ENCODE data around the gene TAMALIN.

Gene TAMALIN

DNA sequence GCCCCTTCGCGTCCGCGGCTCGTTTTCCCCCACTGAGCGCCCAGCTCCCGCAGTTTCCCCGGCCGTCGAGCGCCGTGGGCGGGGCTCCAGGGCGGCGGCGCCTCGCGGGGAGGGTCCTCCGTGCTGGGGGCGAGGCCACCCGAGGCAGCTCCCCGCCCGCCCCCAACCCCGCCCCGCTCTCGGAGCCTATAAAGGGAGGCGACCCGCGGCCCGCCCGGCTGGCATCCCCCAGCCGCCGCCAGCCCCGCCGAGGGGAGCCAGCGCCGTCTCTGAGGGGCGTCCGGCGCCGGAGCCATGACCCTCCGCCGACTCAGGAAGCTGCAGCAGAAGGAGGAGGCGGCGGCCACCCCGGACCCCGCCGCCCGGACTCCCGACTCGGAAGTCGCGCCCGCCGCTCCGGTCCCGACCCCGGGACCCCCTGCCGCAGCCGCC lies at the start of gene TAMALIN:
Gene TAMALIN, plus strand, starts transcription at position 221 of the 432 bp plus-strand sequence. Its CDS starts 74 bp downstream, at position 295.
- Histone ChIP-seq H3K4me1 (ENCODE audit: control insufficient read depth in 5 of 5, insufficient read depth in 5 of 5, low read length in 5 of 5) (peaks cover 1 to 64% (median 50%) of the 10 kb centered on the region in 5 donors), H3K27ac (ENCODE audit: low read depth, low read length) (peak within 1 kb of the TSS; percentile 85), H3K9ac (ENCODE audit: low read length in 5 of 5) (peak within 1 kb of the TSS; percentile 34 to 92 (median 67)), H3K27me3 (ENCODE audit: control insufficient read depth in 5 of 5, insufficient read depth in 4 of 5, low read length in 5 of 5) (peaks cover 2 to 28% (median 12%) of the 10 kb centered on the region in 5 donors), H3K4me3 (ENCODE audit: low read depth in 1 of 5, low read length in 5 of 5) (peak within 1 kb of the TSS in 4 of 5 donors; percentile 66 to 94 (median 80)), H3K36me3 (ENCODE audit: control insufficient read depth in 5 of 5, insufficient read depth in 5 of 5, low read length in 5 of 5) (peaks cover 0 to 17% (median 11%) of the 10 kb centered on the region in 5 donors), H3K9me3 (ENCODE audit: control insufficient read depth in 5 of 5, low read length in 5 of 5) (no peaks in the 10 kb centered on the region)

- H3K4me1 ChIP-seq (ENCODE audit: control insufficient read depth in 5 of 5, insufficient read depth in 5 of 5, low read length in 5 of 5), result peaks cover 13 to 64% (median 46%) of the 10 kb centered on the region in 5 donors
- H3K27ac ChIP-seq (ENCODE audit: low read depth, low read length), result no peak overlapping the region
- no peak overlapping the region for H3K4me3 ChIP-seq (ENCODE audit: low read depth in 1 of 5, low read length in 5 of 5)
- peaks cover 0 to 8% (median 4%) of the 10 kb centered on the region in 5 donors for H3K36me3 ChIP-seq (ENCODE audit: control insufficient read depth in 5 of 5, insufficient read depth in 5 of 5, low read length in 5 of 5)
- no peaks in the 10 kb centered on the region for H3K9me3 ChIP-seq (ENCODE audit: control insufficient read depth in 5 of 5, low read length in 5 of 5)
- no peaks in the 10 kb centered on the region for H3K27me3 ChIP-seq (ENCODE audit: control insufficient read depth in 5 of 5, insufficient read depth in 4 of 5, low read length in 5 of 5)
- no peak overlapping the region for H3K9ac ChIP-seq (ENCODE audit: low read length in 5 of 5)
Observed at GRCh38 chr12:51958542-51958941, 48.2 kb upstream of the TAMALIN start.

- Histone ChIP-seq H3K36me3 (ENCODE audit: control insufficient read depth in 5 of 5, insufficient read depth in 5 of 5, low read length in 5 of 5) (peaks cover 0 to 8% (median 4%) of the 10 kb centered on the region in 5 donors), H3K27ac (ENCODE audit: low read depth, low read length) (peak overlapping the region; percentile 15), H3K4me1 (ENCODE audit: control insufficient read depth in 5 of 5, insufficient read depth in 5 of 5, low read length in 5 of 5) (peaks cover 13 to 57% (median 40%) of the 10 kb centered on the region in 5 donors), H3K9me3 (ENCODE audit: control insufficient read depth in 5 of 5, low read length in 5 of 5) (no peaks in the 10 kb centered on the region), H3K27me3 (ENCODE audit: control insufficient read depth in 5 of 5, insufficient read depth in 4 of 5, low read length in 5 of 5) (no peaks in the 10 kb centered on the region), H3K9ac (ENCODE audit: low read length in 5 of 5) (peak overlapping the region in 1 of 5 donors; percentile 65), H3K4me3 (ENCODE audit: low read depth in 1 of 5, low read length in 5 of 5) (peak overlapping the region in 4 of 5 donors; percentile 3 to 56 (median 20))
Observed at GRCh38 chr12:51959211-51959610, 47.5 kb upstream of the TAMALIN start.

DNA sequence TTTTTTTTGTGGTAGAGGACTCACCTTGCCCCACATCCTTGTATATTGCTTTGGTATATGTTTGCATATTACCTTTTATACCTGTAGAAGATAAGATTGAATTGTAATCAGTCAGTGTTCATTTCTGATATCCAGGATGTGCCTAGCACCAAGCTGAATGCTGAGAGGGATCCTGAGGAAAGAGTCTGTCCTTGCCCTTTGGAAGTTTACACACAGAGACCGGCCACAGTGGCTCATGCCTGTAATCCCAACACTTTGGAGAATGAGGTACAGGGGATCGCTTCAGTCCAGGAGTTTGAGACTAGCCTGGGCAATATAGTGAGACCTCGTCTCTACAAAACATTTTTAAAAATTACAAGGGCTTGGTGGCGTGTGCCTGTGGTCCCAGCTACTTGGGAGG lies 46.8 kb upstream of the TAMALIN start:
- H3K27ac ChIP-seq (ENCODE audit: low read depth, low read length), result no peak overlapping the region
- H3K4me1 ChIP-seq (ENCODE audit: control insufficient read depth in 5 of 5, insufficient read depth in 5 of 5, low read length in 5 of 5), result peaks cover 13 to 50% (median 33%) of the 10 kb centered on the region in 5 donors

DNA sequence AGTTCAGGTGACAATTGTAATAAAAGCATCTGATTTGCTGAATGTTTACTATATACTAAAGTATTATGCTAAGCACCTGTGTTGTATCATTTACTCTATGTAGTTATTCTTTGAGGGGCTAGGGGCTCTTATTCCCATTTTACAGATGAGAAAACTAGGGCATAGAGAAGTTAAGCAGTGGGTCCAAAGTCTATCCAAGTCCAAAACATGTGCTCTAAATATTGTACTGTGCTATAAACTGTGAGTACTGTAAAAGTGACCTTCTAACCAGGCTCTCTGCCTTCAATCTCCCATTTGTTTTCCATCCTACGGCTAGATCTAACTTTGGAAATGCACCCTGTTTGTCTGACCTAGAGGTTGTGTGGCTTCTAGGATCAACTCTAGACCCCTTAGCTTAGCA lies 46.3 kb upstream of the TAMALIN start:
- Histone ChIP-seq H3K27ac (ENCODE audit: low read depth, low read length) (no peak overlapping the region), H3K36me3 (ENCODE audit: control insufficient read depth in 5 of 5, insufficient read depth in 5 of 5, low read length in 5 of 5) (peaks cover 0 to 8% (median 4%) of the 10 kb centered on the region in 5 donors), H3K4me1 (ENCODE audit: control insufficient read depth in 5 of 5, insufficient read depth in 5 of 5, low read length in 5 of 5) (peaks cover 11 to 44% (median 28%) of the 10 kb centered on the region in 5 donors), H3K9ac (ENCODE audit: low read length in 5 of 5) (no peak overlapping the region), H3K4me3 (ENCODE audit: low read depth in 1 of 5, low read length in 5 of 5) (no peak overlapping the region), H3K9me3 (ENCODE audit: control insufficient read depth in 5 of 5, low read length in 5 of 5) (no peaks in the 10 kb centered on the region), H3K27me3 (ENCODE audit: control insufficient read depth in 5 of 5, insufficient read depth in 4 of 5, low read length in 5 of 5) (no peaks in the 10 kb centered on the region)

More for the DNA sequence above, 46.8 kb upstream of the TAMALIN start:
- Histone ChIP-seq H3K9ac (ENCODE audit: low read length in 5 of 5) (no peak overlapping the region), H3K9me3 (ENCODE audit: control insufficient read depth in 5 of 5, low read length in 5 of 5) (no peaks in the 10 kb centered on the region), H3K27me3 (ENCODE audit: control insufficient read depth in 5 of 5, insufficient read depth in 4 of 5, low read length in 5 of 5) (no peaks in the 10 kb centered on the region), H3K4me3 (ENCODE audit: low read depth in 1 of 5, low read length in 5 of 5) (no peak overlapping the region), H3K36me3 (ENCODE audit: control insufficient read depth in 5 of 5, insufficient read depth in 5 of 5, low read length in 5 of 5) (peaks cover 0 to 8% (median 4%) of the 10 kb centered on the region in 5 donors)

DNA sequence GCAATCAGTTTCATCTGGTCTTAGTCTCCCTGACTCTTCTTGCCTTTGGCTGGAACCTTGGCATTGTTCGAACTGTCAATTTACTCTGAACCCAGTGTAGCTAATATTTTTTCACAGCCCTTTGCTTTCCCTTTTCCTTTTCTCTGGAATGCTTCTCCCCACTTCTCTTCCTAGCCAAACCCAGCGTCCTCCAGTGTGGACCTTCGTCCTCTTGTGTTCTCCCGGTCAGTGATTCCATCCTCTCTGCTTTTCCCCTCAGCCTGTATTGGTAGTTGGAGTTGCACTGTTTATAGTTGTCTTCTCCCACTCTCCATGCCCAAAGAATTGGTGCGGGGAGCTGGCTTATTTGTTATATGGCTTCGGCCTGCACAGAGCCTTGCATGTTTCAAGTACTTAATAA lies 45.9 kb upstream of the TAMALIN start:
- Histone ChIP-seq H3K9me3 (ENCODE audit: control insufficient read depth in 5 of 5, low read length in 5 of 5) (no peaks in the 10 kb centered on the region), H3K9ac (ENCODE audit: low read length in 5 of 5) (no peak overlapping the region), H3K27ac (ENCODE audit: low read depth, low read length) (no peak overlapping the region), H3K36me3 (ENCODE audit: control insufficient read depth in 5 of 5, insufficient read depth in 5 of 5, low read length in 5 of 5) (peaks cover 0 to 8% (median 4%) of the 10 kb centered on the region in 5 donors), H3K4me1 (ENCODE audit: control insufficient read depth in 5 of 5, insufficient read depth in 5 of 5, low read length in 5 of 5) (peaks cover 8 to 40% (median 25%) of the 10 kb centered on the region in 5 donors), H3K4me3 (ENCODE audit: low read depth in 1 of 5, low read length in 5 of 5) (no peak overlapping the region), H3K27me3 (ENCODE audit: control insufficient read depth in 5 of 5, insufficient read depth in 4 of 5, low read length in 5 of 5) (no peaks in the 10 kb centered on the region)

DNA sequence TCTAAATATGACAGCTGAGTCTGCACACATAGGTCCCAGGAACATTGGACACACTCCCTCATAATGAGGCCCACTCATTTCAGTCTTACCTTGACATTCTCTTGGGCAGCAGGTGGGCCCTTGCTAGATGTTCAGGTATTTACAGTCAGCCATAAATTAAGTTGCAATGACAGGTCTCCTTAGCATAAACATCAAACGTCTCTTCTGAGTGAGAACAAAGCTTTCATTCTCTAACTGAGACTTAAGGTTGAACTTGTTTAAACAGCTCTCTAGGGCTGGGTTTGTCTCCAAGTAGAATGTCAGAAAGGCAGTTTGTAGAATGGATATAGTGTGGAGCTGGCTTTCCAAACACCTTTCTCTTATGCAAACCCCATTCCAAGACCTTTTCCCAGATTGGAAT lies 44.9 kb upstream of the TAMALIN start:
- no peaks in the 10 kb centered on the region for H3K27me3 ChIP-seq (ENCODE audit: control insufficient read depth in 5 of 5, insufficient read depth in 4 of 5, low read length in 5 of 5)
- H3K36me3 ChIP-seq (ENCODE audit: control insufficient read depth in 5 of 5, insufficient read depth in 5 of 5, low read length in 5 of 5), result peaks cover 0 to 8% (median 4%) of the 10 kb centered on the region in 5 donors
- no peak overlapping the region for H3K4me3 ChIP-seq (ENCODE audit: low read depth in 1 of 5, low read length in 5 of 5)
- H3K9me3 ChIP-seq (ENCODE audit: control insufficient read depth in 5 of 5, low read length in 5 of 5), result no peaks in the 10 kb centered on the region
- H3K9ac ChIP-seq (ENCODE audit: low read length in 5 of 5), result peak overlapping the region in 1 of 5 donors; percentile 6
- peaks cover 8 to 39% (median 25%) of the 10 kb centered on the region in 5 donors for H3K4me1 ChIP-seq (ENCODE audit: control insufficient read depth in 5 of 5, insufficient read depth in 5 of 5, low read length in 5 of 5)
- H3K27ac ChIP-seq (ENCODE audit: low read depth, low read length), result no peak overlapping the region

DNA sequence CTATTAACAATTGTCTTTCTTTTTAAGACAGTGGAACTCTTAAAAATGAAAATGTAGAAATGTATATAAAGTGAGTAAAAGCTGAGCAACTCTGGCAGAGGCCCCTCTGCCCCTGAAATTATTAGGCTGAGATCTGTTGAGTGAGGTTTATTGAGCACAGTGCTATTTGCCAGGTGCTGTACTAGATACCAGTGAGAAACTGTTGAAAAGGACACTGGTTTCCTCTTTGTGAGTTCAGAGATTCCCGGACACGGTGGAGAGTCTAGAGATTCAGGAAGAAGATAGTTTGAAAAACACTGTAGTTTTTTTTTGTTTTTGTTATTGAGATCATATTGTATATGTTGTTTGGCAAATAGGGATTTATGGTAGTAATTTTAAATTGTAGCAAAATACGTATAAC lies 44.0 kb upstream of the TAMALIN start:
- H3K27ac ChIP-seq (ENCODE audit: low read depth, low read length), result no peak overlapping the region
- no peaks in the 10 kb centered on the region for H3K9me3 ChIP-seq (ENCODE audit: control insufficient read depth in 5 of 5, low read length in 5 of 5)
- peaks cover 8 to 36% (median 25%) of the 10 kb centered on the region in 5 donors for H3K4me1 ChIP-seq (ENCODE audit: control insufficient read depth in 5 of 5, insufficient read depth in 5 of 5, low read length in 5 of 5)
- H3K36me3 ChIP-seq (ENCODE audit: control insufficient read depth in 5 of 5, insufficient read depth in 5 of 5, low read length in 5 of 5), result peaks cover 0 to 8% (median 4%) of the 10 kb centered on the region in 5 donors
- H3K4me3 ChIP-seq (ENCODE audit: low read depth in 1 of 5, low read length in 5 of 5), result no peak overlapping the region
- no peak overlapping the region for H3K9ac ChIP-seq (ENCODE audit: low read length in 5 of 5)
- H3K27me3 ChIP-seq (ENCODE audit: control insufficient read depth in 5 of 5, insufficient read depth in 4 of 5, low read length in 5 of 5), result no peaks in the 10 kb centered on the region

GRCh38 chr12:51963477-51963876 lies 43.3 kb upstream of the TAMALIN start:
- Histone ChIP-seq H3K27me3 (ENCODE audit: control insufficient read depth in 5 of 5, insufficient read depth in 4 of 5, low read length in 5 of 5) (no peaks in the 10 kb centered on the region), H3K4me1 (ENCODE audit: control insufficient read depth in 5 of 5, insufficient read depth in 5 of 5, low read length in 5 of 5) (peaks cover 8 to 37% (median 27%) of the 10 kb centered on the region in 5 donors), H3K36me3 (ENCODE audit: control insufficient read depth in 5 of 5, insufficient read depth in 5 of 5, low read length in 5 of 5) (peaks cover 0 to 8% (median 4%) of the 10 kb centered on the region in 5 donors), H3K9me3 (ENCODE audit: control insufficient read depth in 5 of 5, low read length in 5 of 5) (no peaks in the 10 kb centered on the region), H3K27ac (ENCODE audit: low read depth, low read length) (no peak overlapping the region), H3K9ac (ENCODE audit: low read length in 5 of 5) (no peak overlapping the region), H3K4me3 (ENCODE audit: low read depth in 1 of 5, low read length in 5 of 5) (no peak overlapping the region)

DNA sequence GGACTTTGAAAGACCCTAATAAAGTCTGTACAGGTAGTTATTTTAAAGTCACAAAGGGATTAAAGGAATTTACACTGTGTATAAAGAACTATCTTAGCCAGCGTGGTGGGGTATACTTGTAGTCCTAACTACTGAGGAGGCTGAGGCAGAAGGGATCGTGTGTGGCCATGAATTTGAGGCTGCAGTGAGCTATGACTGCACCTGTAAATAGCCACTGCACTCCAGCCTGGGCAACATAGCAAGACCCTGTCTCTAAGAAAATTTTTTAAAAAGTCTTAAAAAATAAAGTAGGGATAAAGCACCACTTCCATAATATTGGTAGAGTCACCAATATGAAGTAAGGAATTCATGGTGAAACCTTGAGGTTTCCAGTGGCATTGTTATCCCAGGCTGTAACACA lies 37.1 kb upstream of the TAMALIN start:
- no peaks in the 10 kb centered on the region for H3K36me3 ChIP-seq (ENCODE audit: control insufficient read depth in 5 of 5, insufficient read depth in 5 of 5, low read length in 5 of 5)
- no peak overlapping the region for H3K4me3 ChIP-seq (ENCODE audit: low read depth in 1 of 5, low read length in 5 of 5)
- H3K9me3 ChIP-seq (ENCODE audit: control insufficient read depth in 5 of 5, low read length in 5 of 5), result no peaks in the 10 kb centered on the region
- no peak overlapping the region for H3K27ac ChIP-seq (ENCODE audit: low read depth, low read length)
- no peaks in the 10 kb centered on the region for H3K27me3 ChIP-seq (ENCODE audit: control insufficient read depth in 5 of 5, insufficient read depth in 4 of 5, low read length in 5 of 5)
- peaks cover 8 to 44% (median 37%) of the 10 kb centered on the region in 5 donors for H3K4me1 ChIP-seq (ENCODE audit: control insufficient read depth in 5 of 5, insufficient read depth in 5 of 5, low read length in 5 of 5)
- H3K9ac ChIP-seq (ENCODE audit: low read length in 5 of 5), result no peak overlapping the region
